Measurements from ENCODE around the gene IP6K1. TPM values are rescaled to one million over a fixed set of nuclear protein-coding genes. Genes with fewer than 3 reads are reported as not detected.
"Not testable (repeated sequence)": the region's sequence is repeated elsewhere in the genome, so short reads cannot be mapped to it uniquely, and the experiment has no call there.

The IP6K1 gene
- total and polyA plus RNA-seq, 2 experiments from 2014 or later: 10.7 to 35.5 TPM

DNA sequence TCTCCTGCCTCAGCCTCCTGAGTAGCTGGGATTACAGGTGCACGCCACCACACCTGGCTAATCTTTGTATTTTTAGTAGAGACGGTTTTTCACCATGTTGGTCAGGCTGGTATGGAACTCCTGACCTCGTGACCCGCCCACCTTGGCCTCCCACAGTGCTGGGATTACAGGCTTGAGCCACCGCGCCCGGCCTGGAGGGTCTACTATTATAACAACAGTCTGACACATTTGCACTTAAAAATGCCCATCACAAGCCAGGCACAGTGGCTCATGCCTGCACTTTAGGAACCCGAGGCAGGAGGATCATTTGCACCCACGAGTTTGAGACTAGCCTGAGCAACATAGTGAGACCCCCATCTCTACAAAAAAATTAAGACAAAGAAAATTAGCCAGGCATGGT is 4.1 kb downstream of the IP6K1 start:
- not testable (repeated sequence) for ATAC-seq

DNA sequence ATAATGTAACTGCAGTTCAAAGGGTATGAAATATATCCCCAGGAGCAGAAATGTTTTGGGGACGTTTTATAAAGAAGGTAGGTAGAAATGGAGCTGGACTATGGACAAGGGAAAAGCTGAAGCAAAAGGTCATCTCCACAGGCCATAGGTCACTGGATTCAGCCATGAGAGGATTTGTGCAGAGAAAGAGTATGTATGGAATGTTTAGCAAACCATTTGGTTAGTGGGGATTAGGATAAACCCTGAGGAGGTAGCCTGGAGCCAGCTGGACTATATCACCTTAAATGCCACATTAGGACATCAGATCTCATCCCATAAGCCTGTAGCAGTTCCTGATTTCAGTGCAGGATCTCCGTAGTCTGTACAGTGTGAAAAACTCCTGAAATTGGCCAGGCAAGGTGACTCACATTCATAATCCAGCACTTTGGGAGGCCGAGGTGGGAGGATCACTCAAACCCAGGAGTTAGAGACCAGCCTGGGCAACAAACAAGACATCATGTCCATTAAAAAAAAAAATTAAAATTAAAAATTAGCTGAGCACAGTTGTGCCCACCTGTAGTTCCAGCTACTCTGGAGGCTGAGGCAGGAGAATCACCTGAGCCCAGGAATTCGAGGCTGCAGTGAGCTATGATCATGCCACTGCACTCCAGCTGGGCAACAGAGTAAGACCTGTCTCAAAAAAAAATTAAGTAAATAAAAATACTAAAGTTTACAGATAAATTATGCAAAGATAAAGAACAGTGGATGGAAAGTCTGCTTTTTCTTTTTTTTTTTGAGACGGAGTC is 4.7 kb downstream of the IP6K1 start:
- Mint-ChIP-seq H3K36me3 (ENCODE audit: low read depth) (peaks cover 39% of the 10 kb centered on the region), H3K9me3 (no peaks in the 10 kb centered on the region), H3K27me3 (ENCODE audit: insufficient read depth, low read depth, poor library complexity) (peaks cover 2% of the 10 kb centered on the region), H3K27ac (no peak overlapping the region; the same call in 1 of the 2 replicates), H3K4me1 (peaks cover 7% of the 10 kb centered on the region), H3K4me3 (no peak overlapping the region)
- no peaks in the 10 kb centered on the region for H3K9me2 ChIP-seq (ENCODE audit: insufficient read depth)
- H3K4me3 ChIP-seq: no peak overlapping the region
- H3K4me1 ChIP-seq (ENCODE audit: insufficient read depth): peaks cover 7% of the 10 kb centered on the region
- no peaks in the 10 kb centered on the region for H3K27me3 ChIP-seq (ENCODE audit: insufficient read depth)
- DNase-seq (ENCODE audit: low spot score) (no peak), ATAC-seq (no peak)
- peaks cover 96% of the 10 kb centered on the region for H3K79me2 ChIP-seq (replicated peaks; ENCODE audit: insufficient read depth)
- H3K4me2 ChIP-seq: no peak overlapping the region
- TF ChIP-seq EZH2 (IDR thresholded peaks at IDR 0.05; ENCODE audit: low read depth, unreplicated experiment) (no peak), ZNF114 (CRISPR knock-in tag; IDR thresholded peaks at IDR 0.05) (no peak), ZNF331 (CRISPR knock-in tag; IDR thresholded peaks at IDR 0.05; ENCODE audit: low read depth) (no peak), STAT1 (IDR thresholded peaks at IDR 0.05; ENCODE audit: unreplicated experiment) (no peak), JUNB (IDR thresholded peaks at IDR 0.05; ENCODE audit: unreplicated experiment) (no peak), NANOG (IDR thresholded peaks at IDR 0.05; ENCODE audit: borderline replicate concordance) (no peak)
- TF ChIP-seq, protein P1, sequence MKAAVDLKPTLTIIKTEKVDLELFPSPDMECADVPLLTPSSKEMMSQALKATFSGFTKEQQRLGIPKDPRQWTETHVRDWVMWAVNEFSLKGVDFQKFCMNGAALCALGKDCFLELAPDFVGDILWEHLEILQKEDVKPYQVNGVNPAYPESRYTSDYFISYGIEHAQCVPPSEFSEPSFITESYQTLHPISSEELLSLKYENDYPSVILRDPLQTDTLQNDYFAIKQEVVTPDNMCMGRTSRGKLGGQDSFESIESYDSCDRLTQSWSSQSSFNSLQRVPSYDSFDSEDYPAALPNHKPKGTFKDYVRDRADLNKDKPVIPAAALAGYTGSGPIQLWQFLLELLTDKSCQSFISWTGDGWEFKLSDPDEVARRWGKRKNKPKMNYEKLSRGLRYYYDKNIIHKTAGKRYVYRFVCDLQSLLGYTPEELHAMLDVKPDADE (IDR thresholded peaks at IDR 0.05): no peak
- TF ChIP-seq, protein P2, sequence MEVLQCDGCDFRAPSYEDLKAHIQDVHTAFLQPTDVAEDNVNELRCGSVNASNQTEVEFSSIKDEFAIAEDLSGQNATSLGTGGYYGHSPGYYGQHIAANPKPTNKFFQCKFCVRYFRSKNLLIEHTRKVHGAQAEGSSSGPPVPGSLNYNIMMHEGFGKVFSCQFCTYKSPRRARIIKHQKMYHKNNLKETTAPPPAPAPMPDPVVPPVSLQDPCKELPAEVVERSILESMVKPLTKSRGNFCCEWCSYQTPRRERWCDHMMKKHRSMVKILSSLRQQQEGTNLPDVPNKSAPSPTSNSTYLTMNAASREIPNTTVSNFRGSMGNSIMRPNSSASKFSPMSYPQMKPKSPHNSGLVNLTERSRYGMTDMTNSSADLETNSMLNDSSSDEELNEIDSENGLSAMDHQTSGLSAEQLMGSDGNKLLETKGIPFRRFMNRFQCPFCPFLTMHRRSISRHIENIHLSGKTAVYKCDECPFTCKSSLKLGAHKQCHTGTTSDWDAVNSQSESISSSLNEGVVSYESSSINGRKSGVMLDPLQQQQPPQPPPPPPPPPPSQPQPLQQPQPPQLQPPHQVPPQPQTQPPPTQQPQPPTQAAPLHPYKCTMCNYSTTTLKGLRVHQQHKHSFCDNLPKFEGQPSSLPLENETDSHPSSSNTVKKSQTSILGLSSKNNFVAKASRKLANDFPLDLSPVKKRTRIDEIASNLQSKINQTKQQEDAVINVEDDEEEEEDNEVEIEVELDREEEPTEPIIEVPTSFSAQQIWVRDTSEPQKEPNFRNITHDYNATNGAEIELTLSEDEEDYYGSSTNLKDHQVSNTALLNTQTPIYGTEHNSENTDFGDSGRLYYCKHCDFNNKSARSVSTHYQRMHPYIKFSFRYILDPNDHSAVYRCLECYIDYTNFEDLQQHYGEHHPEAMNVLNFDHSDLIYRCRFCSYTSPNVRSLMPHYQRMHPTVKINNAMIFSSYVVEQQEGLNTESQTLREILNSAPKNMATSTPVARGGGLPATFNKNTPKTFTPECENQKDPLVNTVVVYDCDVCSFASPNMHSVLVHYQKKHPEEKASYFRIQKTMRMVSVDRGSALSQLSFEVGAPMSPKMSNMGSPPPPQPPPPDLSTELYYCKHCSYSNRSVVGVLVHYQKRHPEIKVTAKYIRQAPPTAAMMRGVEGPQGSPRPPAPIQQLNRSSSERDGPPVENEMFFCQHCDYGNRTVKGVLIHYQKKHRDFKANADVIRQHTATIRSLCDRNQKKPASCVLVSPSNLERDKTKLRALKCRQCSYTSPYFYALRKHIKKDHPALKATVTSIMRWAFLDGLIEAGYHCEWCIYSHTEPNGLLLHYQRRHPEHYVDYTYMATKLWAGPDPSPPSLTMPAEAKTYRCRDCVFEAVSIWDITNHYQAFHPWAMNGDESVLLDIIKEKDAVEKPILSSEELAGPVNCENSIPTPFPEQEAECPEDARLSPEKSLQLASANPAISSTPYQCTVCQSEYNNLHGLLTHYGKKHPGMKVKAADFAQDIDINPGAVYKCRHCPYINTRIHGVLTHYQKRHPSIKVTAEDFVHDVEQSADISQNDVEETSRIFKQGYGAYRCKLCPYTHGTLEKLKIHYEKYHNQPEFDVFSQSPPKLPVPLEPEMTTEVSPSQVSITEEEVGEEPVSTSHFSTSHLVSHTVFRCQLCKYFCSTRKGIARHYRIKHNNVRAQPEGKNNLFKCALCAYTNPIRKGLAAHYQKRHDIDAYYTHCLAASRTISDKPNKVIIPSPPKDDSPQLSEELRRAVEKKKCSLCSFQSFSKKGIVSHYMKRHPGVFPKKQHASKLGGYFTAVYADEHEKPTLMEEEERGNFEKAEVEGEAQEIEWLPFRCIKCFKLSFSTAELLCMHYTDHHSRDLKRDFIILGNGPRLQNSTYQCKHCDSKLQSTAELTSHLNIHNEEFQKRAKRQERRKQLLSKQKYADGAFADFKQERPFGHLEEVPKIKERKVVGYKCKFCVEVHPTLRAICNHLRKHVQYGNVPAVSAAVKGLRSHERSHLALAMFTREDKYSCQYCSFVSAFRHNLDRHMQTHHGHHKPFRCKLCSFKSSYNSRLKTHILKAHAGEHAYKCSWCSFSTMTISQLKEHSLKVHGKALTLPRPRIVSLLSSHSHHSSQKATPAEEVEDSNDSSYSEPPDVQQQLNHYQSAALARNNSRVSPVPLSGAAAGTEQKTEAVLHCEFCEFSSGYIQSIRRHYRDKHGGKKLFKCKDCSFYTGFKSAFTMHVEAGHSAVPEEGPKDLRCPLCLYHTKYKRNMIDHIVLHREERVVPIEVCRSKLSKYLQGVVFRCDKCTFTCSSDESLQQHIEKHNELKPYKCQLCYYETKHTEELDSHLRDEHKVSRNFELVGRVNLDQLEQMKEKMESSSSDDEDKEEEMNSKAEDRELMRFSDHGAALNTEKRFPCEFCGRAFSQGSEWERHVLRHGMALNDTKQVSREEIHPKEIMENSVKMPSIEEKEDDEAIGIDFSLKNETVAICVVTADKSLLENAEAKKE (CRISPR knock-in tag; IDR thresholded peaks at IDR 0.05): no peak
- TF ChIP-seq, protein P3, sequence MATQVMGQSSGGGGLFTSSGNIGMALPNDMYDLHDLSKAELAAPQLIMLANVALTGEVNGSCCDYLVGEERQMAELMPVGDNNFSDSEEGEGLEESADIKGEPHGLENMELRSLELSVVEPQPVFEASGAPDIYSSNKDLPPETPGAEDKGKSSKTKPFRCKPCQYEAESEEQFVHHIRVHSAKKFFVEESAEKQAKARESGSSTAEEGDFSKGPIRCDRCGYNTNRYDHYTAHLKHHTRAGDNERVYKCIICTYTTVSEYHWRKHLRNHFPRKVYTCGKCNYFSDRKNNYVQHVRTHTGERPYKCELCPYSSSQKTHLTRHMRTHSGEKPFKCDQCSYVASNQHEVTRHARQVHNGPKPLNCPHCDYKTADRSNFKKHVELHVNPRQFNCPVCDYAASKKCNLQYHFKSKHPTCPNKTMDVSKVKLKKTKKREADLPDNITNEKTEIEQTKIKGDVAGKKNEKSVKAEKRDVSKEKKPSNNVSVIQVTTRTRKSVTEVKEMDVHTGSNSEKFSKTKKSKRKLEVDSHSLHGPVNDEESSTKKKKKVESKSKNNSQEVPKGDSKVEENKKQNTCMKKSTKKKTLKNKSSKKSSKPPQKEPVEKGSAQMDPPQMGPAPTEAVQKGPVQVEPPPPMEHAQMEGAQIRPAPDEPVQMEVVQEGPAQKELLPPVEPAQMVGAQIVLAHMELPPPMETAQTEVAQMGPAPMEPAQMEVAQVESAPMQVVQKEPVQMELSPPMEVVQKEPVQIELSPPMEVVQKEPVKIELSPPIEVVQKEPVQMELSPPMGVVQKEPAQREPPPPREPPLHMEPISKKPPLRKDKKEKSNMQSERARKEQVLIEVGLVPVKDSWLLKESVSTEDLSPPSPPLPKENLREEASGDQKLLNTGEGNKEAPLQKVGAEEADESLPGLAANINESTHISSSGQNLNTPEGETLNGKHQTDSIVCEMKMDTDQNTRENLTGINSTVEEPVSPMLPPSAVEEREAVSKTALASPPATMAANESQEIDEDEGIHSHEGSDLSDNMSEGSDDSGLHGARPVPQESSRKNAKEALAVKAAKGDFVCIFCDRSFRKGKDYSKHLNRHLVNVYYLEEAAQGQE (IDR thresholded peaks at IDR 0.05; ENCODE audit: unreplicated experiment): no peak
- H2AFZ ChIP-seq: no peak overlapping the region
- 0 out of 2 replicates have a peak, but pooled peaks cover 3% of the 10 kb centered on the region for H3F3A ChIP-seq (replicated peaks; ENCODE audit: low read depth)
- H3K36me3 ChIP-seq (ENCODE audit: insufficient read depth): peaks cover 21% of the 10 kb centered on the region
- peak overlapping the region; percentile 84 for H3K27ac ChIP-seq (ENCODE audit: low read depth)
- peaks cover 27% of the 10 kb centered on the region for H4K20me1 ChIP-seq (replicated peaks; ENCODE audit: insufficient read depth)

More for the DNA sequence above, 4.1 kb downstream of the IP6K1 start:
- not testable (repeated sequence) for H3K27me3 ChIP-seq (ENCODE audit: insufficient read depth); H3K9me2 ChIP-seq (ENCODE audit: insufficient read depth); H3K4me2 ChIP-seq; H3K27me3 Mint-ChIP-seq (ENCODE audit: insufficient read depth, low read depth, poor library complexity); H2AFZ ChIP-seq; H3K4me3 Mint-ChIP-seq; H3K9me3 Mint-ChIP-seq; H3K4me3 ChIP-seq; H3K27ac ChIP-seq (ENCODE audit: low read depth); H3K27ac Mint-ChIP-seq; H3K4me1 Mint-ChIP-seq; H3K4me1 ChIP-seq (ENCODE audit: insufficient read depth); DNase-seq (ENCODE audit: low spot score); H3F3A ChIP-seq (replicated peaks; ENCODE audit: low read depth)
- peaks cover 21% of the 10 kb centered on the region for H3K36me3 ChIP-seq (ENCODE audit: insufficient read depth)
- peaks cover 89% of the 10 kb centered on the region for H3K79me2 ChIP-seq (replicated peaks; ENCODE audit: insufficient read depth)
- H3K36me3 Mint-ChIP-seq (ENCODE audit: low read depth): peaks cover 39% of the 10 kb centered on the region
- H4K20me1 ChIP-seq (replicated peaks; ENCODE audit: insufficient read depth): peaks cover 27% of the 10 kb centered on the region

Measured in GM23338 (cell line).